Midbrain (tissue), 1 donor: Measurements from ENCODE around the gene TSEN54.
A peak's percentile ranks its signal among the peaks of the same experiment; 100 is the strongest.
"Not testable (repeated sequence)": the region's sequence is repeated elsewhere in the genome, so short reads cannot be mapped to it uniquely, and the experiment has no call there.

Source experiments
- DNase-seq: peaks from one replicate; lab custom pipeline; 2025; lab: John Stamatoyannopoulos, UW

The TSEN54 gene

DNA sequence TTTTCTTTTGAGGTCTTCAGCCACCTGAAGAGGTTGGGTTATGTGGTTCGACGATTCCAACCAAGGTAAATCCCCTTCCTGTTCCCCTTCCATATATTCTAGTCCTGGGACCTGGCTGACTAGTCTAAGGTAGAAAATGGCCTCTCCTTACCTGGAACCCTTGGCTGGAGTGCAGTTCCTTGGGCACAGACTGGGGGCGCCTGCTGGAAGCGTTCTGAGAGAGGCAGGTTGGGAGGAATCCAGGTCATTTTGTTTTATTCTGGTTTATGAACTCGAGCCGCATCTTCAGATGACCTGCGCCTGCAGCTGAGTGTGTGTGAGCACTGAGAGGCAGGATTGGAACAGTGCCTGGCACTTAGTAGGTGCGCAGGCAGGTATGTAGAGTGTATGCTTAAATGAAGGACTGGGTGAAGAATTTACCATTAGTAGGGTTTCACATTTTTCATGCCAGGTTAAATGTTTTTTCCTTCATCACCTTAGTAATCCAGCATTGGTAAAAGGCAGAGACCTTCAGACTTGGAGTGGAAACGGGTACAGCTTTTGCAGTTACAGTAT lies 2.7 kb downstream of the TSEN54 start:
- no peak for DNase-seq

- DNase-seq = not testable (repeated sequence)
These were observed 4.1 kb downstream of the TSEN54 start for GRCh38 chr17:75520413-75520812.

DNA sequence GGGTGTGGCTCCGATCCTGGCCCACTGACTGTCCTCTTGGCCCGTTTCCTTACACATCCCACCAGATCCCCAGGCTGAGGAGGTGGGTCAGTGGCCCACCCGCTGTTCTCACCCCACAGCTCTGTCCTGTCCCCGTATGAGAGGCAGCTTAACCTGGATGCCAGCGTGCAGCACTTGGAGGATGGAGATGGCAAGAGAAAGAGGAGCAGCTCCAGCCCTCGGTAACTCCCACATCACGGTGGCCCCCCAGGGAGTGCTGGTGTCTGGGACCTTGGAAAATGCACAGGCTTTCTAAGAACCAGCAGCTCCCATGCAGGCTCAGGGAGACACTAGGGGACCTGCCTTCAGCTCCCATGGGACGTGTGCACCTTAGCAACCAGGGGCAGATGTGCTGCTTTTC lies 5.0 kb downstream of the TSEN54 start:
- no peak for DNase-seq

- DNase-seq = no peak
These were observed 5.8 kb downstream of the TSEN54 start for GRCh38 chr17:75521951-75522727.

GRCh38 chr17:75523647-75524046 lies 7.3 kb downstream of the TSEN54 start:
- no peak for DNase-seq

DNA sequence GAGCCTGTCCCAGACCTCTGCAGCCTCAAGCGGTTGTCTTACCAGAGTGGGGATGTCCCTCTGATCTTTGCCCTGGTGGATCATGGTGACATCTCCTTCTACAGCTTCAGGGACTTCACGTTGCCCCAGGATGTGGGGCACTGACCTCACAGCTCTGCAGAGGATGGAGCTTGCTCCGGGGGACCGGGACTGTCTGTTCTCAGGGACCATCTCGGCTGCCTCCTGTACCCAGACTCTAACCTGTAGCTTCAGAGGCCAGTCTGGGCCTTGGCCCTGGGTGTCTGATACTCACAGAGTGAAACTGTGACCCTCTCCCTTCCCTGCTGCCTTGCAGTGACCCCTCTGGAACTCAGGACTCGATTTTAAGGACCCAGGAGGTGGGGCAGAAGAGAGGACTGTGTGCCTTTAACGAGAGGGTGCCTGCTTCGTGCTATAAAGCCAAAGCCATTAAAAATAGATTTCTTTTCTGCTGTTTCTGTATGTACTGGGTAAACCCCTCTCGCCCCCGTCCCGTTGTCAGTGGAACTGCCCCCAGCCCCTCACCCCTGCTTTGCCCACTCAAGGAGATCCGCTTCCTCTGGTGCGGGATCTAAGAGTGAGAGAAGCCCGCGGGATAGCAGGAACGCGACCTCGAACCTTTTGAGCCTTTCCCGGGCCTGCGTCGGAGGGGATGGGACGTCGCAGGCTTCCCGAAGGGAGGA lies 8.1 kb downstream of the TSEN54 start:
- no peak for DNase-seq

GRCh38 chr17:75524970-75525805 lies 8.9 kb downstream of the TSEN54 start, which contains the start of gene LLGL2:
Gene LLGL2 (plus strand): TSS chr17:75525697. CDS start chr17:75543427, 17,730 bp downstream.
- DNase-seq = peak; percentile 58

- DNase-seq = no peak
These were observed 9.7 kb downstream of the TSEN54 start for GRCh38 chr17:75525806-75526554.

DNA sequence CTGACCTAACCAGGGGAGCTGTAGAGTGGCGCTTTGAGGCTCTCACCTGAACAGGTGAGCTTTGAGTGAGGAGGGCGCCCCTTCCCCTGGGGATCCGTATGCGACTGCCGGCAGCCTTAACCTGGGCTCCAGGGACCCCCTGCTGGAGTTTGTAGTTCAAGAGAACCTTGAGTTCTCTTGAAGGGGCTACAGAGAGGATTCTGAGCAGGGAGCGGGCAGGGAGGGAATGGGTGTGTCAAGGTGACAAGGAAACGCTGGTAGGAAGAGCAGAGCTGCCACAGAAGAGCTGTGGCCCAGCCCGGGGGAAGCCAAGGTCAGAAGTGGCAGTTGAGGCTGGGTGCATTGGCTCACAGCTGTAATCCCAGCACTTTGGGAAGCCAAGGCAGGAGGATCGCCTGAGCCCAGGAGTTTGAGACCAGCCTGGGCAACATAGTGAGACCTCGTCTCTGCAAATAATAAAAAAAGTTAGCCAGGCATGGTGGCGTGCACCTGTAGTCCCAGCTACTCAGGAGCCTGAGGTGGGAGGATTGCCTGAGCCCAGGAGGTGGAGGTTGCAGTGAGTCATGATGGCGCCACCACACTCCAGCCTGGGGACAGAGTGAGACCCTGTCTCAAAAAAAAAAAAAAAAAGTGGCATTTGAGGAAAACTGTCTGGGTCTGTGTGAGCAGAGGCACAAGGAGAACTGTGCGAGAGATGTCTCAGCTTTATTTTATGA lies 10.4 kb downstream of the TSEN54 start:
- no peak for DNase-seq

- no peak for DNase-seq
These were observed 14.8 kb downstream of the TSEN54 start for GRCh38 chr17:75530837-75531720.

DNA sequence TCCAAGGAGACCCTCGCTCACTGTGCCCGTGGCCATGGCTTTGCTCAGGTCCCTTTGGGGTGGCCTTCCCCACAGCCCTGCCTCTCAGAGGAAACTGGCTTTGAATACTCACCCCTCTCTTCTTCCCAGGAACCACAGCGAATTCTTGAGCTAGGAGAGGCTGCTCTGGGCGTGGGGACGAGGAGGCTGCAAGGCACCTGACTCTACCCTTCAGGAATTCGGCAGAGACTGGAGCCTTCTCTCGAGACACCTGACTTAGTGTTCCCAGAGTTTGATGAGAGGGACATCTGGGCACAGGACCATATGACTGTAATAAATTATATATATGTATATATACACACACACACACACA lies 15.4 kb downstream of the TSEN54 start:
- no peak for DNase-seq

DNA sequence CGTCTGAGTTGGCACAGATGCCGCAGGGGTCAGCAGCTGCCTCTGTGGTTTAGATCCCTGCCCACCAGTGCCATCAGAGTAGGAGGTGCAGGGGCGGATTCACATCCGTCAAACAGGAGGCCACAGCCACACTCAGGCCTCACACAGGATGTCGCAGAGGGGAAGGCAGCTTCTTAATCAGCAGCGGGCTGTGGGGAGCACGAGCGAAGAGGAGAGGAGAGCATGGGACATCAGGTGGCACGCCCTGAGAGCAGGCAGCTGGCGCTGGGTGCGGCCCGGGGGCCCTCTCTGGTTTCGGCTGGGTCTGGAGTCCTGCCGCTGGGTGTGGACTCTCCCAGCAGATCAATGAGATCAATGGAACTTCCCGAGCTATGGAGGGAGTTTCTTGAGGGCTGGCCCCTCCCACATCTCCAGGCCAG lies 18.8 kb downstream of the TSEN54 start:
- no peak for DNase-seq

GRCh38 chr17:75535871-75536270 lies 19.5 kb downstream of the TSEN54 start:
- no peak for DNase-seq

DNA sequence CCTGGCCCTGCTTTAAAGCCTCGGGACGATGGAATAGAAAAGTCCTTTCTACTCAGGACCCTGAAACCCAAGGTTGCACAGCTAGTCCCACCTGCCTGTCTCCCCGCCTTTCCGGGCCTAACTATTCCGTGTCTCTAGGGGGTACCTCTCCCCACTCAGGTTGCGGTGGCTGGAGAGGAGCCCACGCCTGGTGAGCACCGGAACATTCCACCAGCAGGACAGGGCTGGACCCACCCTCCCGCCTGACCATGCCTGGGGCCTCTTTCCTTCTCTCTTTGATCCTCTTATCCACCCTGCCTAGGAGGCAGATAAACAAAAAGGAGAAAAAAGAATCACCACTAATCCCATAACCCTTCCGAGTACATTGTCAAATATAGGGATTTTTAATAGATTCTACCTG lies 20.0 kb downstream of the TSEN54 start:
- DNase-seq = no peak

DNA sequence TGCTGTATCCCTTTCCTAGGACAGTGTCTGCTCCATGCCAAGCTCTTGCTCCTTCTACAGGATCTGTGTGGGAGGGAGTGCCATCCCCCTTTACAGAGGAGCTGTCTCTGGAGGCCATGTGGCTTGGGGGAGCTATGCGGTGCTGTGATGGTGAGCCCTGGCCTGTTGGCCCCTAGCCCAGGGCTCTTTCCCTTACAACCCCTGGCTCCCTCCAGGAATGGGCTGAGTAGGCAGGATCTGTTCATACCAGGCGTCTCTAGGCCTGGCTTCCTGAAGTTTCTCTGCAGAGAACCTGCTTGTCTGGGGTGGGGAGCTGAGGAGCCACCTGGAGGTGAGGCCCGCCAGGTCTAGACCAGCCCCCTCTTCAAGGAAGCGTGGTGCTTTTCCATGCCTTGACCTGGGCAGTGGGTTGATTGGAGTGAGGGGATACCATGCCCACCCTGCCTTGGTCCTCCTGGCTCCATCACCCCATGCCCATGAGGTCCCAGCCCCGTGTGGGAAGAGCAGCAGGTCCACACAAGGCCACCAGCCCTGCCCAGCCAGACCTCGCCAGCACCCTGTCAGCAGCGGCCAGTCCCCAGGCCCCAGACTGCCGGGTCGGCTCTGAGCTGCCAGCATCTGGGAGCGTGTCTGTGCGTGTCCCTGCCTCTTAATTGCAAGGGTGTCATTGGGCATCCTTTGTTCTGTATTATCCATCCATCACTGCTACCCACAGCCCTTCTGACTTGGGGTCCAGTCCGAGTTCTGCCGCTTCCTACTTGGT lies 23.8 kb downstream of the TSEN54 start:
- no peak for DNase-seq

DNA sequence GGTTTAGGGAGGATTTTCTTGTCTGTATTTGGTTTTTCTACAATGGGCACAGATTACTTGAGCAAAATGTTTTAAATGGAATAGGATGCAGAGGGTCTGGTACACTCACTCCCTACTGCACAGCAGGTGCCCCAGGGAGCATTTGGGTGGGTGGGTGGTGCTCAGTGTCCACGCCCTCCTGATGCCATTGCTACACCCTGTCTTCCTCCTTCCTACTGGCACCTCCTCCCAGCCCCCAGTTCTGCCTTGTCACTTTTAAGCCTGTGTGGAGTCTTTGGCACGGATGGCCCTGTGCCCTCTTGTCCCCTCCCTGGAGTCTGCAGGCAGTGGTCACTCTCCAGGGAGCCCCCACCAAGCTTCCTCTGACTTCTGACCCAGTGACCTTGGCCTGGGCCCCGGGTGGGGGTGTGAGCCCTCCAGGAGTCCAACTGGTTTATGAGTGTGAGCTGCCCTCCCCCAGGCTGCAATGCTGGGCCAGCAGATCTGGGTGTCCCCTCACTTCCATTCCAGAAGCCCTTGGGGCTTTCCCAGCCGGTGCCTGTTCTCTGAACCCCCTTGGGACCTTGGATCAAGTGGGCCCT lies 24.7 kb downstream of the TSEN54 start:
- DNase-seq = no peak

- no peak for DNase-seq
These were observed 25.9 kb downstream of the TSEN54 start for GRCh38 chr17:75542229-75542628.

GRCh38 chr17:75542728-75543336 lies 26.5 kb downstream of the TSEN54 start:
- no peak for DNase-seq
